ENCODE results near the gene HACL1.
A peak's percentile ranks its signal among the peaks of the same experiment; 100 is the strongest.

- TF ChIP-seq CTCF (IDR thresholded peaks at IDR 0.05) (peak in 2 of 3 experiments; percentile 21 to 35), POLR2A (IDR thresholded peaks at IDR 0.05; ENCODE audit: low read depth) (no peak), POLR2AphosphoS5 (IDR thresholded peaks at IDR 0.05) (peak; percentile 90 to 94), EP300 (IDR thresholded peaks at IDR 0.05) (no peak)
Measured at GRCh38 chr3:15601399-15602145, at the start of gene HACL1, which contains the start of gene BTD.
